Effector CD4-positive, alpha-beta T cell (primary cell): ENCODE measurements around the gene DOCK7.
"Not testable (repeated sequence)": the region's sequence is repeated elsewhere in the genome, so short reads cannot be mapped to it uniquely, and the experiment has no call there.

Experiments used
- DNase-seq: peaks from one replicate; pipeline ENCODE4 v3.0.0-alpha.2; 2020

Gene DOCK7

GRCh38 chr1:62691062-62691844, 3.1 kb upstream of the DOCK7 start:
- no peak for DNase-seq

- DNase-seq = no peak
These were observed 1.3 kb upstream of the DOCK7 start for GRCh38 chr1:62689524-62689923.

- DNase-seq = no peak
These were observed 500 bp upstream of the DOCK7 start for GRCh38 chr1:62688687-62689085.

- no peak for DNase-seq
These were observed 724 bp downstream of the DOCK7 start for GRCh38 chr1:62687421-62687902.

- no peak for DNase-seq
These were observed 1.4 kb downstream of the DOCK7 start for GRCh38 chr1:62686822-62687221.

- no peak for DNase-seq
These were observed 2.7 kb downstream of the DOCK7 start for GRCh38 chr1:62685431-62685859.

- DNase-seq = no peak
These were observed 5.7 kb downstream of the DOCK7 start for GRCh38 chr1:62682531-62682930.

- DNase-seq = not testable (repeated sequence)
These were observed 7.2 kb downstream of the DOCK7 start for GRCh38 chr1:62680992-62681391.

GRCh38 chr1:62677822-62678221, 10.4 kb downstream of the DOCK7 start:
- not testable (repeated sequence) for DNase-seq

- DNase-seq = no peak
These were observed 11.4 kb downstream of the DOCK7 start for GRCh38 chr1:62676611-62677356.

- no peak for DNase-seq
These were observed 14.6 kb downstream of the DOCK7 start for GRCh38 chr1:62673629-62674028.

GRCh38 chr1:62672029-62672428, 16.2 kb downstream of the DOCK7 start:
- DNase-seq = no peak

GRCh38 chr1:62654744-62655143, 33.4 kb downstream of the DOCK7 start:
- no peak for DNase-seq

- no peak for DNase-seq
These were observed 35.8 kb downstream of the DOCK7 start for GRCh38 chr1:62652387-62652786.

- DNase-seq = no peak
These were observed 44.9 kb downstream of the DOCK7 start for GRCh38 chr1:62643283-62643682.

- DNase-seq = no peak
These were observed 50.6 kb downstream of the DOCK7 start for GRCh38 chr1:62637392-62638105.

- no peak for DNase-seq
These were observed 59.7 kb downstream of the DOCK7 start for GRCh38 chr1:62628506-62628905.

- DNase-seq = no peak
These were observed 62.8 kb downstream of the DOCK7 start for GRCh38 chr1:62625415-62625814.

- DNase-seq = no peak
These were observed 66.3 kb downstream of the DOCK7 start for GRCh38 chr1:62621907-62622306.

- no peak for DNase-seq
These were observed 74.3 kb downstream of the DOCK7 start for GRCh38 chr1:62613890-62614289.

GRCh38 chr1:62613325-62613727, 74.9 kb downstream of the DOCK7 start:
- no peak for DNase-seq

GRCh38 chr1:62612770-62613169, 75.4 kb downstream of the DOCK7 start:
- DNase-seq = no peak

- DNase-seq = not testable (repeated sequence)
These were observed 77.6 kb downstream of the DOCK7 start for GRCh38 chr1:62610588-62610987.
